HepG2 (cell line): Measurements from ENCODE around the gene VKORC1. TPM values are rescaled to one million over a fixed set of nuclear protein-coding genes. Genes with fewer than 3 reads are reported as not detected.

Experiments
- ATAC-seq: fragments of 200-7000 bp; cut with Tn5 transposase; 3 replicates; pipeline ENCODE4 v1.9.1; 2020; ENCODE audit warnings: mild to moderate bottlenecking, moderate library complexity
- BruUV-seq: library from RNA; stranded (reverse); fragments of 400-500 nt; replicated peaks from 2 replicates; lab custom pipeline; 2021; lab: Mats Ljungman, UMichigan
- CTCF ChIA-PET: fragments of 300-600 bp; formaldehyde crosslinking; extraction: SDS; loops from one replicate; lab custom pipeline; 2021; ENCODE audit warnings: low total read pairs, inconsistent platforms, low intra/inter-chr PET ratio; lab: Yijun Ruan, JAX
- POLR2A ChIA-PET: fragments of 350-600 bp; sonication (Branson Sonifier 250); formaldehyde crosslinking; loops from one replicate; lab custom pipeline; 2020; ENCODE audit warnings: antibody characterized with exemption, inconsistent platforms; lab: Yijun Ruan, JAX
- DNase-seq: peaks from one replicate; pipeline ENCODE4 v3.0.0-alpha.2; 2015; ENCODE audit warnings: low spot score
- FAIRE-seq: peaks from 3 replicates; lab custom pipeline; 2011; peaks lifted over from hg19 to GRCh38; lab: Jason Lieb, UNC
- H2AFZ ChIP-seq: one replicate; pipeline ENCODE4 v1.6.1; 2011; ENCODE audit warnings: low read length, inconsistent platforms
- H3K27ac ChIP-seq: fragments of 300-600 bp; 3 replicates; pipeline ENCODE4 v1.8.0; 2011; ENCODE audit warnings: mixed run types, mild to moderate bottlenecking, mixed read lengths, low read length, inconsistent platforms; ENCODE audit not compliant: insufficient read depth; ENCODE audit errors: extremely low read length
- H3K27me3 ChIP-seq, 2 experiments: fragments of 200-600 bp in 1 of 2; 2 replicates in 1 of 2; 3 replicates in 1 of 2; pipeline versions ENCODE4 v1.6.0 to v1.8.0; 2011; ENCODE audit warnings: low read length in 2 of 2, mild to moderate bottlenecking in 2 of 2, moderate library complexity in 2 of 2, inconsistent platforms in 1 of 2; ENCODE audit not compliant: insufficient read depth in 2 of 2, control insufficient read depth in 1 of 2
- H3K36me3 ChIP-seq, 2 experiments: fragments of 200-600 bp in 1 of 2; replicated peaks in 1 of 2; 2 replicates in 1 of 2; 3 replicates in 1 of 2; pipeline versions ENCODE4 v1.5.1 to v1.8.0; 2011; ENCODE audit warnings: low read length in 2 of 2, inconsistent platforms in 1 of 2; ENCODE audit not compliant: insufficient read depth in 2 of 2, control insufficient read depth in 1 of 2
- H3K4me1 ChIP-seq: 2 replicates; pipeline ENCODE4 v1.5.1; 2012; ENCODE audit warnings: low read length, inconsistent platforms; ENCODE audit not compliant: insufficient read depth
- H3K4me2 ChIP-seq: 2 replicates; pipeline ENCODE4 v1.6.0; 2011; ENCODE audit warnings: low read depth, low read length, inconsistent platforms
- H3K4me3 ChIP-seq, 3 experiments: fragments of 200-600 bp in 1 of 3; sonication (generic), shearing (Covaris generic) in 1 of 3; replicated peaks in 1 of 3; 2 replicates each; pipeline ENCODE4 v1.5.1; 2011 to 2016; ENCODE audit warnings: low read length in 3 of 3, inconsistent platforms in 2 of 3, low read depth in 2 of 3, mild to moderate bottlenecking in 2 of 3, control low read depth in 1 of 3, mixed read lengths in 1 of 3; ENCODE audit not compliant: insufficient read depth in 1 of 3
- H3K79me2 ChIP-seq: one replicate; pipeline ENCODE4 v1.6.1; 2011; ENCODE audit warnings: low read length, inconsistent platforms; ENCODE audit not compliant: insufficient read depth
- H3K9ac ChIP-seq: 2 replicates; pipeline ENCODE4 v1.6.0; 2011; ENCODE audit warnings: mild to moderate bottlenecking, low read depth, low read length, inconsistent platforms; ENCODE audit not compliant: insufficient read depth
- H3K9me3 ChIP-seq: 2 replicates; pipeline ENCODE4 v1.5.1; 2012; ENCODE audit warnings: mild to moderate bottlenecking, low read length
- H4K20me1 ChIP-seq: 2 replicates; pipeline ENCODE4 v1.6.0; 2011; ENCODE audit warnings: inconsistent platforms, mild to moderate bottlenecking, low read length, moderate library complexity; ENCODE audit not compliant: insufficient read depth
- AGO2 ChIP-seq: fragments of 200-400 bp; formaldehyde crosslinking; optimal IDR thresholded peaks from 2 replicates; pipeline ENCODE3; 2017; ENCODE audit warnings: mild to moderate bottlenecking, low read depth, low read length, moderate library complexity
- FOXP1 ChIP-seq, 2 experiments: fragments of 450-650 bp in 1 of 2; IDR thresholded peaks; 2 replicates each; pipeline ENCODE4 v1.6.1; 2017 to 2018; ENCODE audit warnings: antibody characterized with exemption in 1 of 2
- HNRNPL ChIP-seq: fragments of 200-400 bp; formaldehyde crosslinking; IDR thresholded peaks from 2 replicates; pipeline ENCODE4 v1.6.1; 2017; ENCODE audit warnings: mild to moderate bottlenecking, low read depth, low read length
- HOXA7 ChIP-seq: sonication (generic); formaldehyde crosslinking; IDR thresholded peaks from 2 replicates; pipeline ENCODE4 v1.8.1; 2022; ENCODE audit warnings: mild to moderate bottlenecking, missing genetic modification reagents, moderate library complexity
- MAFF ChIP-seq: IDR thresholded peaks from 2 replicates; pipeline ENCODE4 v1.6.1; 2011; ENCODE audit warnings: low read depth, low read length, improper control_type of control experiment
- NCOR1 ChIP-seq: fragments of 200-600 bp; sonication (generic); IDR thresholded peaks from 2 replicates; pipeline ENCODE4 v1.7.0; 2017; ENCODE audit warnings: antibody characterized with exemption, low read length, borderline replicate concordance
- NKX3-1 ChIP-seq: sonication (generic); formaldehyde crosslinking; IDR thresholded peaks from 2 replicates; pipeline ENCODE4 v1.5.0; 2020; ENCODE audit warnings: missing genetic modification reagents
- SAFB2 ChIP-seq: sonication (generic); formaldehyde crosslinking; IDR thresholded peaks from 2 replicates; pipeline ENCODE4 v1.5.1; 2020; ENCODE audit warnings: missing genetic modification reagents, low read depth, mild to moderate bottlenecking, borderline replicate concordance
- SALL2 ChIP-seq: sonication (generic); formaldehyde crosslinking; IDR thresholded peaks from 2 replicates; pipeline ENCODE4 v1.8.1; 2023; ENCODE audit warnings: mild to moderate bottlenecking, missing genetic modification reagents, inconsistent platforms
- SNAI1 ChIP-seq: sonication (generic); formaldehyde crosslinking; IDR thresholded peaks from 2 replicates; pipeline ENCODE4 v1.5.0; 2020; ENCODE audit warnings: mild to moderate bottlenecking, missing genetic modification reagents, borderline replicate concordance
- THAP11 ChIP-seq: IDR thresholded peaks from 2 replicates; pipeline ENCODE4 v1.6.1; 2016; ENCODE audit warnings: missing biosample characterization, missing genetic modification reagents
- TMF1 ChIP-seq: sonication (generic); formaldehyde crosslinking; IDR thresholded peaks from 2 replicates; pipeline ENCODE4 v1.8.1; 2022; ENCODE audit warnings: low read depth, missing genetic modification reagents
- ZFP41 ChIP-seq: sonication (generic); formaldehyde crosslinking; IDR thresholded peaks from 2 replicates; pipeline ENCODE4 v1.4.0; 2020; ENCODE audit warnings: mild to moderate bottlenecking, missing genetic modification reagents, borderline replicate concordance
- ZNF326 ChIP-seq: sonication (generic); formaldehyde crosslinking; IDR thresholded peaks from 2 replicates; pipeline ENCODE4 v1.4.0; 2020; ENCODE audit warnings: missing genetic modification reagents, borderline replicate concordance
- ZNF34 ChIP-seq: sonication (generic); formaldehyde crosslinking; IDR thresholded peaks from 2 replicates; pipeline ENCODE4 v1.4.0; 2020; ENCODE audit warnings: mild to moderate bottlenecking, missing genetic modification reagents, borderline replicate concordance
- ZNF766 ChIP-seq: sonication (generic); formaldehyde crosslinking; IDR thresholded peaks from 2 replicates; pipeline ENCODE4 v1.5.0; 2020; ENCODE audit warnings: missing genetic modification reagents, borderline replicate concordance
- ZNF782 ChIP-seq: sonication (generic); formaldehyde crosslinking; IDR thresholded peaks from 2 replicates; pipeline ENCODE4 v1.4.0; 2020; ENCODE audit warnings: missing genetic modification reagents, mild to moderate bottlenecking, borderline replicate concordance
- ZNF878 ChIP-seq: sonication (generic); formaldehyde crosslinking; IDR thresholded peaks from 2 replicates; pipeline ENCODE4 v1.8.1; 2023; ENCODE audit warnings: mild to moderate bottlenecking, missing genetic modification reagents, moderate library complexity
- WGBS: methylation state at CpG from one replicate; pipeline ENCODE4 v1.1.6; 2017; ENCODE audit warnings: low lambda C conversion rate; 5-methylcytosine and 5-hydroxymethylcytosine counted together
- in situ Hi-C: cut with HindIII; loops from 2 replicates; pipeline ENCODE4 v1.10.0; 2017; ENCODE audit warnings: low pct_unique_long_range_greater_than_20kb; ENCODE audit not compliant: extremely low pct_ligation_motif_present
- intact Hi-C: fragments of 100-400 bp; cut with micrococcal nuclease; formaldehyde crosslinking; loops from one replicate; pipeline ENCODE4 v1.10.0; 2022; ENCODE audit not compliant: unreplicated experiment
- polyA plus RNA-seq, 8 experiments: library from polyadenylated mRNA; depleted of rRNA in 3 of 8; stranded (reverse) in 7 of 8; unstranded in 1 of 8; fragments of >200 nt; fragmentation: Illumina TruSeq in 4 of 8; extraction: Trizol in 4 of 8; gene quantifications; 2 replicates each; pipeline versions ENCODE4 v1.2.1 to v1.2.3, GENCODE V29; 2011 to 2016; ENCODE audit warnings: low read depth in 4 of 8, missing spikeins in 1 of 8, mixed read lengths in 1 of 8; ENCODE audit not compliant: insufficient read depth in 1 of 8
- total RNA-seq, 5 experiments: library from RNA; depleted of rRNA; stranded (reverse); fragments of >200 nt; fragmentation: Illumina TruSeq; extraction: Trizol; gene quantifications; 2 replicates each; pipeline ENCODE4 v1.2.3, GENCODE V29; 2016; ENCODE audit warnings: low read depth in 1 of 5
- TF ChIP-seq, protein P1 (sequence below): sonication (generic); formaldehyde crosslinking; IDR thresholded peaks from 2 replicates; pipeline ENCODE4 v1.4.0; 2020; ENCODE audit warnings: missing genetic modification reagents
- TF ChIP-seq, protein P2 (sequence below): IDR thresholded peaks from 2 replicates; pipeline ENCODE4 v1.6.1; 2012; ENCODE audit warnings: low read depth, low read length, improper control_type of control experiment
- TF ChIP-seq, protein P3 (sequence below): sonication (generic); formaldehyde crosslinking; IDR thresholded peaks from 2 replicates; pipeline ENCODE4 v1.4.0; 2020; ENCODE audit warnings: missing genetic modification reagents

Gene VKORC1
- total and polyA plus RNA-seq, 2 of the 13 experiments (the other 11 are each of a cell fraction or from before 2014, with no cell fraction given), result 141 to 615 TPM

DNA sequence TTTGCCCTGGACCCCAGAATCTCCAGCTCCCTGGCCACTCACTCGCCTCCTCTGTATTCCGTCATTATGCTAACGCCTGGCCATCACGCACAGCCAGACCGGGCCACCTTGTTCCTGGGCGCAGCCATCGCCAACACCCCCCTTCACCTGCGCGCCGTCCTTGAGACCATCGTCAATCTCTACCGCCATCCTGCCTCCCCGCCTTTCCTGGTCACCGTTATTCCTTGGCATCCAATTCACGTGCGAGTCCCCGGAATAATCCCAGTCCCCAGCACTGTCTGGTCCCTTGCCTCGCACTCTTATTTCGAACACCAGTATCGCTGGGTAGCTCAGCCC lies 541 bp downstream of the VKORC1 start:
- Histone ChIP-seq H3K9ac (peak overlapping the region; percentile 94), H3K4me2 (peak overlapping the region; percentile 99), H3K27me3 (no peaks in the 10 kb centered on the region; a peak in 1 of 5 replicates), H3K79me2 (peaks cover 33% of the 10 kb centered on the region), H3K36me3 (peaks cover 10 to 31% of the 10 kb centered on the region in 2 experiments), H3K9me3 (no peaks in the 10 kb centered on the region), H3K27ac (peak overlapping the region; percentile 84), H3K4me1 (peaks cover 27% of the 10 kb centered on the region), H3K4me3 (peak overlapping the region; percentile 80 to 100 (median 82)), H4K20me1 (peaks cover 12% of the 10 kb centered on the region), H2AFZ (no peak overlapping the region)
- intact Hi-C loops (loop anchor here (1.0 to 10.0 kb wide), 5 partner anchors 20 to 349 kb away; partner anchors contain the start of genes SETD1A, STX4, ZNF646 and ZNF668), in situ Hi-C loops (no loop called here)
- DNase-seq (no peak), ATAC-seq (peak; percentile 33), FAIRE-seq (no peak)
- TSS peak; percentile 80 for BruUV-seq
- CTCF ChIA-PET, result interaction anchor here (2.9 kb wide), 1 partner anchor 109 kb away, joined by 25 read pairs; the partner anchor contains the start of gene HSD3B7
- WGBS, result 2% methylated on average over 20 of the region's 20 CpGs
- POLR2A ChIA-PET, result interaction anchor here (0.7 to 5.0 kb wide), 13 partner anchors 18 to 139 kb away, joined by 3 to 49 read pairs (median 8); partner anchors contain the start of genes FUS, HSD3B7, KAT8 and ZNF646
- TF ChIP-seq, protein P1, sequence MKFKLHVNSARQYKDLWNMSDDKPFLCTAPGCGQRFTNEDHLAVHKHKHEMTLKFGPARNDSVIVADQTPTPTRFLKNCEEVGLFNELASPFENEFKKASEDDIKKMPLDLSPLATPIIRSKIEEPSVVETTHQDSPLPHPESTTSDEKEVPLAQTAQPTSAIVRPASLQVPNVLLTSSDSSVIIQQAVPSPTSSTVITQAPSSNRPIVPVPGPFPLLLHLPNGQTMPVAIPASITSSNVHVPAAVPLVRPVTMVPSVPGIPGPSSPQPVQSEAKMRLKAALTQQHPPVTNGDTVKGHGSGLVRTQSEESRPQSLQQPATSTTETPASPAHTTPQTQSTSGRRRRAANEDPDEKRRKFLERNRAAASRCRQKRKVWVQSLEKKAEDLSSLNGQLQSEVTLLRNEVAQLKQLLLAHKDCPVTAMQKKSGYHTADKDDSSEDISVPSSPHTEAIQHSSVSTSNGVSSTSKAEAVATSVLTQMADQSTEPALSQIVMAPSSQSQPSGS, result no peak
- TF ChIP-seq AGO2, result no peak
- no peak for TF ChIP-seq SAFB2
- no peak for TF ChIP-seq ZNF326
- TF ChIP-seq SALL2 (CRISPR knock-in tag), result no peak
- no peak for TF ChIP-seq HOXA7 (CRISPR knock-in tag)
- no peak for TF ChIP-seq THAP11 (CRISPR knock-in tag)
- no peak for TF ChIP-seq NKX3-1 (CRISPR knock-in tag)
- TF ChIP-seq, protein P2, sequence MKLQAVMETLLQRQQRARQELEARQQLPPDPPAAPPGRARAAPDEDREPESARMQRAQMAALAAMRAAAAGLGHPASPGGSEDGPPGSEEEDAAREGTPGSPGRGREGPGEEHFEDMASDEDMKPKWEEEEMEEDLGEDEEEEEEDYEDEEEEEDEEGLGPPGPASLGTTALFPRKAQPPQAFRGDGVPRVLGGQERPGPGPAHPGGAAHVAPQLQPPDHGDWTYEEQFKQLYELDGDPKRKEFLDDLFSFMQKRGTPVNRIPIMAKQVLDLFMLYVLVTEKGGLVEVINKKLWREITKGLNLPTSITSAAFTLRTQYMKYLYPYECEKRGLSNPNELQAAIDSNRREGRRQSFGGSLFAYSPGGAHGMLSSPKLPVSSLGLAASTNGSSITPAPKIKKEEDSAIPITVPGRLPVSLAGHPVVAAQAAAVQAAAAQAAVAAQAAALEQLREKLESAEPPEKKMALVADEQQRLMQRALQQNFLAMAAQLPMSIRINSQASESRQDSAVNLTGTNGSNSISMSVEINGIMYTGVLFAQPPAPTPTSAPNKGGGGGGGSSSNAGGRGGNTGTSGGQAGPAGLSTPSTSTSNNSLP, result no peak
- TF ChIP-seq ZNF766 (CRISPR knock-in tag), result no peak
- TF ChIP-seq, protein P3, sequence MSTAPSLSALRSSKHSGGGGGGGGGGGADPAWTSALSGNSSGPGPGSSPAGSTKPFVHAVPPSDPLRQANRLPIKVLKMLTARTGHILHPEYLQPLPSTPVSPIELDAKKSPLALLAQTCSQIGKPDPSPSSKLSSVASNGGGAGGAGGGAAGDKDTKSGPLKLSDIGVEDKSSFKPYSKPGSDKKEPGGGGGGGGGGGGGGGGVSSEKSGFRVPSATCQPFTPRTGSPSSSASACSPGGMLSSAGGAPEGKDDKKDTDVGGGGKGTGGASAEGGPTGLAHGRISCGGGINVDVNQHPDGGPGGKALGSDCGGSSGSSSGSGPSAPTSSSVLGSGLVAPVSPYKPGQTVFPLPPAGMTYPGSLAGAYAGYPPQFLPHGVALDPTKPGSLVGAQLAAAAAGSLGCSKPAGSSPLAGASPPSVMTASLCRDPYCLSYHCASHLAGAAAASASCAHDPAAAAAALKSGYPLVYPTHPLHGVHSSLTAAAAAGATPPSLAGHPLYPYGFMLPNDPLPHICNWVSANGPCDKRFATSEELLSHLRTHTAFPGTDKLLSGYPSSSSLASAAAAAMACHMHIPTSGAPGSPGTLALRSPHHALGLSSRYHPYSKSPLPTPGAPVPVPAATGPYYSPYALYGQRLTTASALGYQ, result no peak
- TF ChIP-seq FOXP1 (IDR thresholded peaks at IDR 0.05), result no peak
- no peak for TF ChIP-seq FOXP1 (CRISPR knock-in tag; IDR thresholded peaks at IDR 0.05)
- no peak for TF ChIP-seq SNAI1 (CRISPR knock-in tag)
- no peak for TF ChIP-seq NCOR1
- no peak for TF ChIP-seq HNRNPL
- 0 out of 2 replicates have a peak, but pooled peaks have one; percentile 44 for TF ChIP-seq ZNF34 (CRISPR knock-in tag)
- TF ChIP-seq ZFP41 (CRISPR knock-in tag), result no peak
- TF ChIP-seq ZNF878 (CRISPR knock-in tag), result no peak
- TF ChIP-seq MAFF, result no peak
- TF ChIP-seq ZNF782, result 0 out of 2 replicates have a peak, but pooled peaks have one; percentile 85
- TF ChIP-seq TMF1 (CRISPR knock-in tag), result no peak; the same call in 1 of the 2 replicates
